Loucy (cell line): ENCODE data around the gene ANTXR2.

ENCODE experiments used
- H2AFZ ChIP-seq: fragments of 200-600 bp; sonication (generic); 2 replicates; pipeline ENCODE4 v1.6.0; 2016; ENCODE audit warnings: antibody characterized with exemption, mild to moderate bottlenecking, low read length, moderate library complexity
- H3F3A ChIP-seq: fragments of 200-600 bp; 2 replicates; pipeline ENCODE4 v1.6.0; 2016; ENCODE audit warnings: antibody characterized with exemption, low read depth, mild to moderate bottlenecking
- H3K27me3 ChIP-seq: fragments of 200-600 bp; sonication (generic); 2 replicates; pipeline ENCODE4 v1.6.1; 2014; ENCODE audit warnings: low read length, mild to moderate bottlenecking; ENCODE audit not compliant: insufficient read depth, poor library complexity, severe bottlenecking
- H3K36me3 ChIP-seq: fragments of 200-600 bp; sonication (generic); 2 replicates; pipeline ENCODE4 v1.6.1; 2016; ENCODE audit warnings: low read length; ENCODE audit not compliant: insufficient read depth
- H3K4me1 ChIP-seq: fragments of 200-600 bp; sonication (generic); 2 replicates; pipeline ENCODE4 v1.5.1; 2014; ENCODE audit warnings: low read length, mild to moderate bottlenecking; ENCODE audit not compliant: insufficient read depth, poor library complexity, severe bottlenecking
- H3K4me2 ChIP-seq: fragments of 200-600 bp; sonication (generic); 2 replicates; pipeline ENCODE4 v1.6.0; 2014; ENCODE audit warnings: antibody characterized with exemption, low read length, low read depth, mild to moderate bottlenecking; ENCODE audit not compliant: poor library complexity, severe bottlenecking
- H3K4me3 ChIP-seq: fragments of 200-600 bp; sonication (generic); 2 replicates; pipeline ENCODE4 v1.5.1; 2014; ENCODE audit warnings: low read length, mild to moderate bottlenecking, mixed read lengths; ENCODE audit not compliant: poor library complexity, severe bottlenecking
- H3K79me2 ChIP-seq: fragments of 200-600 bp; sonication (generic); 2 replicates; pipeline ENCODE4 v1.6.1; 2014; ENCODE audit warnings: low read length; ENCODE audit not compliant: insufficient read depth
- H3K9ac ChIP-seq: fragments of 200-600 bp; sonication (generic); 2 replicates; pipeline ENCODE4 v1.6.0; 2014; ENCODE audit warnings: mild to moderate bottlenecking, low read depth, low read length, moderate library complexity; ENCODE audit not compliant: poor library complexity, severe bottlenecking
- H3K9me2 ChIP-seq: fragments of 200-600 bp; sonication (generic); replicated peaks from 2 replicates; pipeline ENCODE4 v1.6.1; 2016; ENCODE audit warnings: low read depth, low read length, mixed read lengths
- H3K9me3 ChIP-seq: fragments of 200-600 bp; sonication (generic); 2 replicates; pipeline ENCODE4 v1.6.1; 2014; ENCODE audit warnings: mild to moderate bottlenecking, antibody characterized with exemption, low read length, low read depth; ENCODE audit not compliant: insufficient read depth
- H4K20me1 ChIP-seq: fragments of 200-600 bp; sonication (generic); 2 replicates; pipeline ENCODE4 v1.6.0; 2014; ENCODE audit warnings: antibody characterized with exemption, low read length, mild to moderate bottlenecking; ENCODE audit not compliant: insufficient read depth, poor library complexity, severe bottlenecking
- CTCF ChIP-seq: fragments of 200-600 bp; sonication (generic); conservative IDR thresholded peaks from 2 replicates; pipeline ENCODE4 v1.5.1; 2014; ENCODE audit warnings: mild to moderate bottlenecking, antibody characterized with exemption, low read length
- EZH2phosphoT487 ChIP-seq: fragments of 200-600 bp; IDR thresholded peaks from 2 replicates; pipeline ENCODE4 v1.6.1; 2018; ENCODE audit warnings: antibody characterized with exemption, mild to moderate bottlenecking, moderate library complexity, borderline replicate concordance

ANTXR2 gene

GRCh38 chr4:79852305-79852730, 220.7 kb downstream of the ANTXR2 start:
- H3K4me2 ChIP-seq: no peak overlapping the region
- no peaks in the 10 kb centered on the region for H3K9me2 ChIP-seq
- H3K27me3 ChIP-seq: no peaks in the 10 kb centered on the region
- H4K20me1 ChIP-seq: no peaks in the 10 kb centered on the region
- no peaks in the 10 kb centered on the region for H3K36me3 ChIP-seq
- H3K9ac ChIP-seq: no peak overlapping the region
- no peaks in the 10 kb centered on the region for H3F3A ChIP-seq
- no peaks in the 10 kb centered on the region for H3K79me2 ChIP-seq
- H3K9me3 ChIP-seq: no peaks in the 10 kb centered on the region
- H3K4me1 ChIP-seq: peaks cover 10% of the 10 kb centered on the region
- TF ChIP-seq EZH2phosphoT487: no peak
- TF ChIP-seq CTCF: no peak
- H3K4me3 ChIP-seq: no peak overlapping the region
- no peak overlapping the region for H2AFZ ChIP-seq

- Histone ChIP-seq H3K27me3 (no peaks in the 10 kb centered on the region), H3K4me3 (no peak overlapping the region), H2AFZ (no peak overlapping the region), H4K20me1 (no peaks in the 10 kb centered on the region), H3K9me3 (no peaks in the 10 kb centered on the region), H3K4me2 (no peak overlapping the region), H3K9ac (no peak overlapping the region), H3K4me1 (peaks cover 10% of the 10 kb centered on the region), H3K79me2 (no peaks in the 10 kb centered on the region), H3F3A (no peaks in the 10 kb centered on the region), H3K36me3 (no peaks in the 10 kb centered on the region), H3K9me2 (no peaks in the 10 kb centered on the region)
- TF ChIP-seq EZH2phosphoT487: no peak
These were observed 221.3 kb downstream of the ANTXR2 start for GRCh38 chr4:79851625-79852304.
